ENCODE measurements around the gene C1RL. TPM values are rescaled to one million over a fixed set of nuclear protein-coding genes. Genes with fewer than 3 reads are reported as not detected.
"Not testable (repeated sequence)": the region's sequence is repeated elsewhere in the genome, so short reads cannot be mapped to it uniquely, and the experiment has no call there.

Gene C1RL
- total RNA-seq, 5 donors from 2014 or later (not counting 1 experiment from before 2014, with no cell fraction given): 18.1 to 36.6 (median 30.8) TPM

DNA sequence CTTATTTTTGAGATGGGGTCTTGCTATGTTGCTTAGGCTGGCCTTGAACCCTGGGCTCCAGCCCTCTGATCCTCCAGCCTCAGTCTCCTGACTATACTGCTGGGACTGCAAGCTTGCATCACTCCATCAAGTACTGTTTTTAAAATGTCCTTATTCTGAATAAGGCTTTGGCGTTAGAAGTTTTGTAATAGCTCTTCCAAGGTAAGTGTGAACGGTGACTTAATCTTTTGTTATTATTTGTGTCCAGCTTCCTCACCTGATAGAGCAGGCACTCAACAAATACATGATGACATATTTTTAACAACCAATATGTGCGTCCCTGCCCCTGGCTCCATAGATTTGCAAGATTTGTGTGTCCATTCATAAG, 1.4 kb downstream of the C1RL start:
- ChIA-PET CTCF (interaction anchor here (0.6 to 2.4 kb wide), 16 partner anchors 9 to 256 kb away, joined by 3 to 15 read pairs (median 3); partner anchors contain the start of genes C12orf57 (in 1 of the 2), C1R (in 1 of the 2), RNU7-1 (in 1 of the 2) and SPSB2 (in 1 of the 2)), POLR2A (interaction anchor here in 1 of 2 donors (0.6 to 1.1 kb wide), 2 partner anchors 9 to 164 kb away, joined by 3 to 4 read pairs; partner anchors contain the start of genes C12orf57 and RNU7-1)
- H3K4me3 ChIP-seq (ENCODE audit: control insufficient read depth in 1 of 2, extremely low read depth in 1 of 2, low read length in 1 of 2): peak overlapping the region; percentile 77 to 88
- H3K4me1 ChIP-seq (ENCODE audit: control insufficient read depth in 1 of 2, extremely low read depth in 1 of 2, insufficient read depth in 2 of 2, low read length in 2 of 2): peaks cover 6 to 27% of the 10 kb centered on the region in 2 experiments
- Mint-ChIP-seq H3K27me3 (no peaks in the 10 kb centered on the region), H3K27ac (peak overlapping the region; percentile 96), H3K4me1 (peaks cover 48 to 56% (median 51%) of the 10 kb centered on the region in 3 donors), H3K36me3 (peaks cover 26% of the 10 kb centered on the region), H3K4me3 (peak overlapping the region; percentile 89 to 93 (median 89)), H3K9me3 (peaks cover 10 to 15% (median 11%) of the 10 kb centered on the region in 3 donors)
- peaks cover 5 to 7% of the 10 kb centered on the region in 2 donors for H3K36me3 ChIP-seq (ENCODE audit: control insufficient read depth in 2 of 2, extremely low read depth in 1 of 2, insufficient read depth in 1 of 2, low read length in 1 of 2)
- no CpG with 5 or more reads among the region's 3 CpGs for WGBS (ENCODE audit: insufficient coverage)
- DNase-seq (peak in 1 of 35 experiments; percentile 18), ATAC-seq (replicated peaks in 1 of 4) (peak in 1 of 4 experiments; percentile 1)
- no peaks in the 10 kb centered on the region for H3K27me3 ChIP-seq (replicated peaks in 1 of 2; ENCODE audit: control insufficient read depth in 2 of 2, extremely low read depth in 1 of 2, insufficient read depth in 2 of 2, low read length in 1 of 2)
- no peaks in the 10 kb centered on the region for H3K9me3 ChIP-seq
- peak overlapping the region; percentile 75 for H3K27ac ChIP-seq (ENCODE audit: low read length)

DNA sequence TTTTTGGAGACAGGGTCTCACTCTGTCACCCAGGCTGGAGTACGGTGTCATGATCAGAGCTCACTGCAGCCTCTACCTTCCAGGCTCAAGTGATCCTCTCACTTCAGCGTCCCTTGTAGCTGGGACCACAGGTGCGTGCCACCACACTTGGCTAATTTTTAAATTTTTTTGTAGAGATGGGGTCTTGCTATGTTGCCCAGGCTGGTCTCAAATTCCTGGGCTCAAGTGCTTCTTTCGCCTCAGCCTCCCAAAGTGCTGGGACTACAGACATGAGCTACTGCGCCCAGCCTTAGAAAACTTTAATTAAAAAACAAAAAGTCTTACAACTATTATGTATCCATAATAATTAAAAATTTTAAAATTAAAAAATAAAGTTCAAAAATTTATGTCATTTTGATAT, 1.8 kb downstream of the C1RL start:
- ATAC-seq (replicated peaks in 1 of 4); H3K9me3 ChIP-seq; H3K27ac ChIP-seq (ENCODE audit: low read length); H3K4me3 ChIP-seq (ENCODE audit: control insufficient read depth in 1 of 2, extremely low read depth in 1 of 2, low read length in 1 of 2); H3K27me3 Mint-ChIP-seq; DNase-seq; H3K27me3 ChIP-seq (replicated peaks in 1 of 2; ENCODE audit: control insufficient read depth in 2 of 2, extremely low read depth in 1 of 2, insufficient read depth in 2 of 2, low read length in 1 of 2); H3K36me3 ChIP-seq (ENCODE audit: control insufficient read depth in 2 of 2, extremely low read depth in 1 of 2, insufficient read depth in 1 of 2, low read length in 1 of 2): not testable (repeated sequence)
- ChIA-PET POLR2A (interaction anchor here in 1 of 2 donors (0.6 to 1.1 kb wide), 3 partner anchors 8 to 215 kb away, joined by 3 to 4 read pairs (median 3); partner anchors contain the start of genes C12orf57 and RNU7-1), CTCF (interaction anchor here (0.6 to 2.4 kb wide), 11 partner anchors 15 to 575 kb away, joined by 3 to 15 read pairs (median 4); partner anchors contain the start of genes C12orf57 (in 1 of the 2), C1R (in 1 of the 2), RNU7-1 (in 1 of the 2) and SPSB2 (in 1 of the 2))
- H3K4me1 ChIP-seq (ENCODE audit: control insufficient read depth in 1 of 2, extremely low read depth in 1 of 2, insufficient read depth in 2 of 2, low read length in 2 of 2): peaks cover 6 to 27% of the 10 kb centered on the region in 2 experiments
- Mint-ChIP-seq H3K36me3 (peaks cover 28% of the 10 kb centered on the region), H3K9me3 (peaks cover 10 to 15% (median 11%) of the 10 kb centered on the region in 3 donors), H3K4me1 (peaks cover 52 to 61% (median 56%) of the 10 kb centered on the region in 3 donors), H3K27ac (peak overlapping the region; percentile 48 to 61), H3K4me3 (peak overlapping the region; percentile 24 to 51 (median 42))
- WGBS (ENCODE audit: insufficient coverage): no CpG with 5 or more reads among the region's 5 CpGs

DNA sequence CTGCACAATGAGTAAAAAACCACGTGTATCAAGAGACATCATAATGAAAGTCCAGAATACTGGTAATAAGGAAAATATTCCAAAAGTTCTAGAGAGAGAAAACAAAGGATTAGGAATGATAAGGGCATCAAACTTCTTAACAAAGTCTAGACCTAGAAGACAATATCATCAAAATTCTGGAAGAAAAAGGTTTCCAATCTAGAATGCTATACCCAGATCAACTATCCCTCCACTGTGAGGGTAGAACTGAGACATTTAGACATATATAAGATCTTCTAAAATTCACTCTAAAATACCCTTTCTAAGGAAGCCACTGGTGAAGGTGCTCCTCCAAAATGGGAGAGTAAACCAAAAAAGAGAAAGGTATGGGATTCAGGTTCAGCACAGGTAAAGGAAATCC, 2.9 kb downstream of the C1RL start:
- Histone ChIP-seq H3K9me3 (no peaks in the 10 kb centered on the region), H3K27ac (ENCODE audit: low read length) (no peak overlapping the region), H3K4me3 (ENCODE audit: control insufficient read depth in 1 of 2, extremely low read depth in 1 of 2, low read length in 1 of 2) (no peak overlapping the region), H3K36me3 (ENCODE audit: control insufficient read depth in 2 of 2, extremely low read depth in 1 of 2, insufficient read depth in 1 of 2, low read length in 1 of 2) (peaks cover 9 to 17% of the 10 kb centered on the region in 2 donors), H3K27me3 (replicated peaks in 1 of 2; ENCODE audit: control insufficient read depth in 2 of 2, extremely low read depth in 1 of 2, insufficient read depth in 2 of 2, low read length in 1 of 2) (no peaks in the 10 kb centered on the region), H3K4me1 (ENCODE audit: control insufficient read depth in 1 of 2, extremely low read depth in 1 of 2, insufficient read depth in 2 of 2, low read length in 2 of 2) (peaks cover 6 to 27% of the 10 kb centered on the region in 2 experiments)
- ChIA-PET CTCF (interaction anchor here in 1 of 2 donors (1.0 kb wide), 1 partner anchor 236 kb away, joined by 3 read pairs; no protein-coding TSS in a partner anchor), POLR2A (no interaction called here)
- ATAC-seq (replicated peaks in 1 of 4) (no peak), DNase-seq (no peak)
- Mint-ChIP-seq H3K9me3 (peaks cover 10 to 15% (median 11%) of the 10 kb centered on the region in 3 donors), H3K4me3 (peak overlapping the region in 2 of 3 donors; percentile 17 to 42), H3K4me1 (peaks cover 52 to 63% (median 58%) of the 10 kb centered on the region in 3 donors), H3K27me3 (no peaks in the 10 kb centered on the region), H3K36me3 (peaks cover 35% of the 10 kb centered on the region), H3K27ac (peak overlapping the region; percentile 49 to 84)
- no CpG with 5 or more reads among the region's 1 CpG for WGBS (ENCODE audit: insufficient coverage)

DNA sequence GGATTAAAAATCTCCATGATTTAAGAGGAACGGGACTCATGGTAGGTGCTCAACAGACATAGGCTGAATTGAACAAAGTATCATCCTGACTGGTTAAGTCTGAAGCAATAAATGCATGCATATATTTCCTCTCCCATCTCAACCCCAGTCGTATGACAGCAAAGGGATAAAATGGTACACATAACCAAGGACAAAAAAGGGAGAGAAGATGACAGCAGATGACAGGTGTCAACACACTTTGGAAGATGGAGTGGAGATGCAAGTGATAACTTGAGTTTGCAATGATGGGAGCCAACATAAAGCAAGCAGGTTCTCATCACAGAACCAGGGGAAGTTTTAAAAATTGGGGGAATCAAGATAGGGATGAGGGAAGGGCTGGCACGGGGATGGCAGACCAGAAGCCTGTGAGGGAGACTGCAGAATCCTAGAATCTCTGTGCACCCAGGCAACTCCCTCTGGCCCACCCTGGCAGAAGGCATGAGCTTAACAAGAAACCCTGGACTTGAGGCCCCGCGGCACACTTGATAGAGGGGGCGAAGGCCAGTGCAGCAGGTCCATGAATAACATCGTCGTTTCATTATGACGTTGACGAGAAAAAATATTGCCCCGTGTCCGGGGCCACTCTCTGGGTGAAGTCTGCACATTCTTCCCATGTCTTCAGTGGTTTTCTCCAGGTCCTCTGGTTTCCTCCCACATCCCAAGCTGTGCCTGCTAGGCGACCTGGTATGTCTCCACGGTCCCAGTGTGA, 5.0 kb downstream of the C1RL start:
- CTCF ChIA-PET: no interaction called here
- H3K4me3 ChIP-seq (ENCODE audit: control insufficient read depth in 1 of 2, extremely low read depth in 1 of 2, low read length in 1 of 2): no peak overlapping the region
- H3K4me1 ChIP-seq (ENCODE audit: control insufficient read depth in 1 of 2, extremely low read depth in 1 of 2, insufficient read depth in 2 of 2, low read length in 2 of 2): peaks cover 2 to 15% of the 10 kb centered on the region in 2 experiments
- Mint-ChIP-seq H3K4me1 (peaks cover 46 to 54% (median 51%) of the 10 kb centered on the region in 3 donors), H3K36me3 (peaks cover 40% of the 10 kb centered on the region), H3K27me3 (no peaks in the 10 kb centered on the region), H3K4me3 (no peak overlapping the region), H3K9me3 (peaks cover 10 to 15% (median 11%) of the 10 kb centered on the region in 3 donors), H3K27ac (peak overlapping the region in 1 of 2 donors; percentile 44)
- POLR2A ChIA-PET: interaction anchor here in 1 of 2 donors (0.6 kb wide), 1 partner anchor 354 kb away, joined by 4 read pairs; no protein-coding TSS in a partner anchor
- DNase-seq (no peak), ATAC-seq (replicated peaks in 1 of 4) (no peak)
- H3K36me3 ChIP-seq (ENCODE audit: control insufficient read depth in 2 of 2, extremely low read depth in 1 of 2, insufficient read depth in 1 of 2, low read length in 1 of 2): peaks cover 9 to 24% of the 10 kb centered on the region in 2 donors
- no peak overlapping the region for H3K27ac ChIP-seq (ENCODE audit: low read length)
- H3K27me3 ChIP-seq (replicated peaks in 1 of 2; ENCODE audit: control insufficient read depth in 2 of 2, extremely low read depth in 1 of 2, insufficient read depth in 2 of 2, low read length in 1 of 2): no peaks in the 10 kb centered on the region
- H3K9me3 ChIP-seq: no peaks in the 10 kb centered on the region
- 100% methylated on average over 11 of the region's 14 CpGs for WGBS (ENCODE audit: insufficient coverage)

DNA sequence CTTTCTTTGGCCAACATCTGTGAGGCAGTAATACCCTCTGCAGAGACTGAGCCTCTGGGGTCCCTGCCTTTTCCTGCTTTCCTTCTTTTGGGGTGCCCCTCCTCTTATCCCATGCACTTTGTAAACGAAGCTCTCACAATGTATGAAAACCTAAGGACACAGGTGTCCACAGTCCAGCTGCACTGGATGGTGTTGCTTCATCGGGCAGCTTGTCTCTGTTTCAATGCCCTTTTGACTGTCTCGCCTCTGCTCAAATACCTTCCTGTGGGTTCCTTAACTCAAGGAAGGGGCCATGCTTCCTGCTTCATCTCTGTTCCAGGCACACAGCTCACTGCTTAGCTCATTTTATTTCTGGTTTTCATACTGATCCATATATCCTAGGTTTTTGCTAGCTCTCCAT, 6.4 kb downstream of the C1RL start:
- Histone ChIP-seq H3K27ac (ENCODE audit: low read length) (no peak overlapping the region), H3K4me1 (ENCODE audit: control insufficient read depth in 1 of 2, extremely low read depth in 1 of 2, insufficient read depth in 2 of 2, low read length in 2 of 2) (peaks cover 2 to 7% of the 10 kb centered on the region in 2 experiments), H3K9me3 (no peaks in the 10 kb centered on the region), H3K4me3 (ENCODE audit: control insufficient read depth in 1 of 2, extremely low read depth in 1 of 2, low read length in 1 of 2) (no peak overlapping the region), H3K36me3 (ENCODE audit: control insufficient read depth in 2 of 2, extremely low read depth in 1 of 2, insufficient read depth in 1 of 2, low read length in 1 of 2) (peaks cover 9 to 28% of the 10 kb centered on the region in 2 donors), H3K27me3 (replicated peaks in 1 of 2; ENCODE audit: control insufficient read depth in 2 of 2, extremely low read depth in 1 of 2, insufficient read depth in 2 of 2, low read length in 1 of 2) (no peaks in the 10 kb centered on the region)
- WGBS (ENCODE audit: insufficient coverage): 49% methylated on average over 3 of the region's 3 CpGs
- no peak overlapping the region for H3K4me3 Mint-ChIP-seq
- H3K4me1 Mint-ChIP-seq: peaks cover 40 to 43% (median 41%) of the 10 kb centered on the region in 3 donors
- peaks cover 10 to 15% (median 11%) of the 10 kb centered on the region in 3 donors for H3K9me3 Mint-ChIP-seq
- CTCF ChIA-PET: interaction anchor here (0.5 to 0.9 kb wide), 4 partner anchors 9 to 356 kb away, joined by 3 to 7 read pairs (median 3); partner anchors contain the start of gene LPCAT3 (in 1 of the 2)
- H3K36me3 Mint-ChIP-seq: peaks cover 47% of the 10 kb centered on the region
- peak overlapping the region; percentile 62 to 74 for H3K27ac Mint-ChIP-seq
- no peaks in the 10 kb centered on the region for H3K27me3 Mint-ChIP-seq
- DNase-seq: no peak
- ATAC-seq (replicated peaks in 1 of 4): no peak
- POLR2A ChIA-PET: no interaction called here

DNA sequence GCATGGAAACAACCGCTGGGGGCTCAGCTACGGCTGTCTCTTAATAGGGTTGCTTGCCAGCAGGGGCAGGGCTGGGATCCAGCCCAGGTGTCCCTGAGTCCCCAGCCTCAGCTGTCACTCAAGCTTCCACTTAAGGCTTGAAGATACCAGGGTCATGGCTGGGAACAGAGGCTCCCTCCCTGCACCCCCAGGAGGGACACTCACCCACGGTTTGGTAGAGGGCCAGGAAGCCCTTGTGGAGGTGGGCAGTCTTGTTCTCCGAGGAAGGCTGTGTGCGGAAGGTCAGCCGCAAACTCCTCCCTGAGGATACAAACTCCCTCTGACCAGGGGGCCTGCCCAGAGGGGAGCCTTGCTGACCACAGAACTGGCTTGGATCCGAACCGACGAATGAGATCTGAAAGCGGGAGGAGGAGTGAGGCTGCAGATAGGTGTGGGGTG, 7.3 kb downstream of the C1RL start:
- Mint-ChIP-seq H3K36me3 (peaks cover 46% of the 10 kb centered on the region), H3K27me3 (no peaks in the 10 kb centered on the region), H3K4me3 (no peak overlapping the region), H3K27ac (peak overlapping the region in 1 of 2 donors; percentile 34), H3K9me3 (peaks cover 10 to 13% (median 11%) of the 10 kb centered on the region in 3 donors), H3K4me1 (peaks cover 34 to 37% (median 35%) of the 10 kb centered on the region in 3 donors)
- ATAC-seq (replicated peaks in 1 of 4): no peak
- Histone ChIP-seq H3K27me3 (replicated peaks in 1 of 2; ENCODE audit: control insufficient read depth in 2 of 2, extremely low read depth in 1 of 2, insufficient read depth in 2 of 2, low read length in 1 of 2) (no peaks in the 10 kb centered on the region), H3K9me3 (no peaks in the 10 kb centered on the region), H3K4me3 (ENCODE audit: control insufficient read depth in 1 of 2, extremely low read depth in 1 of 2, low read length in 1 of 2) (no peak overlapping the region), H3K36me3 (ENCODE audit: control insufficient read depth in 2 of 2, extremely low read depth in 1 of 2, insufficient read depth in 1 of 2, low read length in 1 of 2) (peaks cover 9 to 28% of the 10 kb centered on the region in 2 donors), H3K4me1 (ENCODE audit: control insufficient read depth in 1 of 2, extremely low read depth in 1 of 2, insufficient read depth in 2 of 2, low read length in 2 of 2) (no peaks in the 10 kb centered on the region), H3K27ac (ENCODE audit: low read length) (no peak overlapping the region)
- no peak for DNase-seq
- ChIA-PET POLR2A (no interaction called here), CTCF (no interaction called here)
- 100% methylated on average over 5 of the region's 10 CpGs for WGBS (ENCODE audit: insufficient coverage)
